BE2C (cell line): ENCODE measurements around the gene METTL13. TPM values are rescaled to one million over a fixed set of nuclear protein-coding genes. Genes with fewer than 3 reads are reported as not detected.

Experiments used
- DNase-seq: peaks from one replicate; pipeline ENCODE4 v3.0.0-alpha.2; 2020
- H3K27me3 ChIP-seq: fragments of 250-450 bp; sonication (Bioruptor Pico); 2 replicates; pipeline ENCODE4 v1.5.1; 2020; ENCODE audit warnings: mild to moderate bottlenecking
- H3K36me3 ChIP-seq: fragments of 250-450 bp; sonication (Bioruptor Pico); 2 replicates; pipeline ENCODE4 v1.5.1; 2020; ENCODE audit warnings: mild to moderate bottlenecking
- H3K4me1 ChIP-seq: fragments of 250-450 bp; sonication (Bioruptor Pico); 2 replicates; pipeline ENCODE4 v1.5.1; 2020
- H3K4me3 ChIP-seq: 2 replicates; pipeline ENCODE4 v1.5.1; 2011; ENCODE audit warnings: low read depth, low read length
- H3K9me3 ChIP-seq: fragments of 250-450 bp; sonication (Bioruptor Pico); 2 replicates; pipeline ENCODE4 v1.5.1; 2020
- polyA plus RNA-seq: library from polyadenylated mRNA; unstranded; fragments of >200 nt; gene quantifications from one replicate; pipeline ENCODE4 v1.2.1, GENCODE V29; 2012; ENCODE audit warnings: low read depth, missing spikeins; ENCODE audit not compliant: insufficient read length, insufficient read depth
- TF ChIP-seq, protein P1 (sequence below): IDR thresholded peaks from 2 replicates; pipeline ENCODE4 v1.5.1; 2012; ENCODE audit warnings: mild to moderate bottlenecking, low read depth, low read length

Gene METTL13, protein sequence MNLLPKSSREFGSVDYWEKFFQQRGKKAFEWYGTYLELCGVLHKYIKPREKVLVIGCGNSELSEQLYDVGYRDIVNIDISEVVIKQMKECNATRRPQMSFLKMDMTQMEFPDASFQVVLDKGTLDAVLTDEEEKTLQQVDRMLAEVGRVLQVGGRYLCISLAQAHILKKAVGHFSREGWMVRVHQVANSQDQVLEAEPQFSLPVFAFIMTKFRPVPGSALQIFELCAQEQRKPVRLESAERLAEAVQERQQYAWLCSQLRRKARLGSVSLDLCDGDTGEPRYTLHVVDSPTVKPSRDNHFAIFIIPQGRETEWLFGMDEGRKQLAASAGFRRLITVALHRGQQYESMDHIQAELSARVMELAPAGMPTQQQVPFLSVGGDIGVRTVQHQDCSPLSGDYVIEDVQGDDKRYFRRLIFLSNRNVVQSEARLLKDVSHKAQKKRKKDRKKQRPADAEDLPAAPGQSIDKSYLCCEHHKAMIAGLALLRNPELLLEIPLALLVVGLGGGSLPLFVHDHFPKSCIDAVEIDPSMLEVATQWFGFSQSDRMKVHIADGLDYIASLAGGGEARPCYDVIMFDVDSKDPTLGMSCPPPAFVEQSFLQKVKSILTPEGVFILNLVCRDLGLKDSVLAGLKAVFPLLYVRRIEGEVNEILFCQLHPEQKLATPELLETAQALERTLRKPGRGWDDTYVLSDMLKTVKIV
- 119 TPM for polyA plus RNA-seq

DNA sequence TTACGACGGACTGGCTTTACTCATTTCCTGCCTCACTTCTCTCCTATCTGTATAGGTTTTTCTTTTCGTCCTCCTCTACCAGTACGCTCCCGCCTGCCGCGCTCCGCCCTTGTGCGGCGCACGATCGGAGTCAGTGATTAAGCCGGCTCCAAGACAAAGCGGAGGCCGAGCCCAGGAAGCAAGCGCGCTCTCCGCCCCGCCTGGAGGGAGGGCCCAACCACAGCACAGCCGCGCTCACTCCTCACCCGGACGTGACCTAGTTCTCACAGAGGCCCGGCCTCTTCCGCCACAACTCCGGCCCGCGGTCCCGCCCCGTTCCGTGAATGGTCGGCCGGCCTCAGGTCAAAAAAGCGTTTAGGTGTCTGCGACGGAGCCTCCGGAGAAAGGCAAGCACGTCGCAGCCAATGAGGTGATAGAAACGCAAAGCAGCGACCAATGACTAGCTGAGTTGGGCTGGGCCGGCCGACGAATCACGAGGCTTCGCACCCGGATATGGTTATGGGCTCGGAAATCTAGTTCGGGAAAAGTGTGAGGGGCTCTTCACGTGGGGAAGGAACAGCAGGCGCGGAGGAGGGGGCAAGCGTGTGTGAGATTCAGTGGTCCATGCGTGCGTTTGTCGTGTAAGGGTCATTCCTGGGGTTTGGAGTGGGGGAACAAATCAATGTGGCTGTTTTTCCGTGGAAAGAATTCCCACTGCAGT lies at the start of gene METTL13:
TSS of gene METTL13 (plus strand) at position 485 of the 700 bp plus-strand sequence. CDS start 308 bp downstream, outside the sequence.
- peak; percentile 99 for DNase-seq
- TF ChIP-seq, protein P1, sequence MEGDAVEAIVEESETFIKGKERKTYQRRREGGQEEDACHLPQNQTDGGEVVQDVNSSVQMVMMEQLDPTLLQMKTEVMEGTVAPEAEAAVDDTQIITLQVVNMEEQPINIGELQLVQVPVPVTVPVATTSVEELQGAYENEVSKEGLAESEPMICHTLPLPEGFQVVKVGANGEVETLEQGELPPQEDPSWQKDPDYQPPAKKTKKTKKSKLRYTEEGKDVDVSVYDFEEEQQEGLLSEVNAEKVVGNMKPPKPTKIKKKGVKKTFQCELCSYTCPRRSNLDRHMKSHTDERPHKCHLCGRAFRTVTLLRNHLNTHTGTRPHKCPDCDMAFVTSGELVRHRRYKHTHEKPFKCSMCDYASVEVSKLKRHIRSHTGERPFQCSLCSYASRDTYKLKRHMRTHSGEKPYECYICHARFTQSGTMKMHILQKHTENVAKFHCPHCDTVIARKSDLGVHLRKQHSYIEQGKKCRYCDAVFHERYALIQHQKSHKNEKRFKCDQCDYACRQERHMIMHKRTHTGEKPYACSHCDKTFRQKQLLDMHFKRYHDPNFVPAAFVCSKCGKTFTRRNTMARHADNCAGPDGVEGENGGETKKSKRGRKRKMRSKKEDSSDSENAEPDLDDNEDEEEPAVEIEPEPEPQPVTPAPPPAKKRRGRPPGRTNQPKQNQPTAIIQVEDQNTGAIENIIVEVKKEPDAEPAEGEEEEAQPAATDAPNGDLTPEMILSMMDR, result no peak
- Histone ChIP-seq H3K9me3 (no peaks in the 10 kb centered on the region), H3K27me3 (no peaks in the 10 kb centered on the region), H3K36me3 (peaks cover 27% of the 10 kb centered on the region), H3K4me1 (no peaks in the 10 kb centered on the region), H3K4me3 (peak within 1 kb of the TSS; percentile 100)

DNA sequence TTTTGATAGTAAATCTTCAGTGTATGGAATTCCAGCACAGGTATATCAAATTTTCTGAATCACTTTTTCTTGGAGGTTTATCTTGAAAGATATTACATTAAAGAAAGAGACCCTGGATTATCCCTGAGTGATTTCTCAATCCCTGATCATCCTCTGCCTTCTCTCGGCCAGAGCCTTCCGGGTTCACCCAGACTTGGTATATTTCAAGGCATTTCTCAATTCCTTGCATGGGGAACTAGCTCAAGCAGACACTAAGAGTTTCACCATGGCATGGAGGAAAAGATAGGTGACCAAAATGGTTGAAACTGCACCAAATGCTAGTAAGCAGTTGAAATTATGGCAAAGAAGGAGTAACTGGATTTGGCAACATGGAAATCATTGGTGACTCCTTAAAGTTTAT lies 45.3 kb upstream of the METTL13 start:
- H3K4me1 ChIP-seq, result no peaks in the 10 kb centered on the region; the same call in 1 of the 2 replicates
- H3K27me3 ChIP-seq, result no peaks in the 10 kb centered on the region
- no peak for DNase-seq
- no peak overlapping the region for H3K4me3 ChIP-seq
- TF ChIP-seq, protein P1, result no peak
- H3K9me3 ChIP-seq, result no peaks in the 10 kb centered on the region
- H3K36me3 ChIP-seq, result peaks cover 7% of the 10 kb centered on the region; the same call in 1 of the 2 replicates

DNA sequence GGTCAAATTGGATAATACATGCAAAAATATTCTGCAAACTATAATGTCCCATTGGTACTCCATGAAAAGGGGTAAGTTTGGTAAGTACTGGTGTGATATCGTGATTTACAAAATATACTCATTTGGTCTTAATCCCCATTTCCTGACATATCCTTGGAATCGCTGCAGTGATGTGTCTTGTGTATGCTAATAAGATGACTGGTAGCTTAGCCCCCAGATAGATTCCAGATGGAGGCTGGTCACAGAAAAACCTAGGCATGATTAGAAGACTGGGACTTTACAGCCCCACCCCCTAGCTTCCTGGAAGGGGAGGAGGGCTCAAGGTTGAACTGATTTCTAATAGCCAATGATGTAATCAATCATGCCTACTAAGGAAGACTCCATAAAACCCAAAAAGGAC lies 42.5 kb upstream of the METTL13 start:
- Histone ChIP-seq H3K4me1 (no peaks in the 10 kb centered on the region), H3K9me3 (no peaks in the 10 kb centered on the region), H3K4me3 (no peak overlapping the region), H3K36me3 (peaks cover 7% of the 10 kb centered on the region; the same call in 1 of the 2 replicates), H3K27me3 (no peaks in the 10 kb centered on the region)
- TF ChIP-seq, protein P1, result no peak
- no peak for DNase-seq

DNA sequence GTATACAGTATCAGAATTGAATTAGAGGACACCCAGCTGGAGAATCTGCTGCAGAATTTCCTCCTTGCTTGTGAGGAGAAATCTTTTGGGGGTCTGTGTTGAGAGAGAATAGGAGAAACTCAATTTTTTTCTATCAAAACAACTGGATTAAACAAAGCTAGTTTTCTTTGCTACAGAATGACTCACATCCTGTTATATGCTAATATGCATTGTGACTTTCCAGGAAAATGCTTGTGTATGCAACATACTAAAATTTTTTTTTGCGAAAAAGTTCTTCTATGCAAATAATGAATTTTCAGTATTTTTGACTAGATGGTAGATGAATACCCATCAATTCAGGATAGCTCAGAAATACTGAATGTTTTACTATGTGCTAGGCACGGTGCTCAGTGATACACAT lies 41.8 kb upstream of the METTL13 start:
- Histone ChIP-seq H3K4me1 (no peaks in the 10 kb centered on the region), H3K9me3 (no peaks in the 10 kb centered on the region), H3K27me3 (no peaks in the 10 kb centered on the region), H3K4me3 (no peak overlapping the region), H3K36me3 (peaks cover 7% of the 10 kb centered on the region; the same call in 1 of the 2 replicates)
- TF ChIP-seq, protein P1, result no peak
- no peak for DNase-seq

DNA sequence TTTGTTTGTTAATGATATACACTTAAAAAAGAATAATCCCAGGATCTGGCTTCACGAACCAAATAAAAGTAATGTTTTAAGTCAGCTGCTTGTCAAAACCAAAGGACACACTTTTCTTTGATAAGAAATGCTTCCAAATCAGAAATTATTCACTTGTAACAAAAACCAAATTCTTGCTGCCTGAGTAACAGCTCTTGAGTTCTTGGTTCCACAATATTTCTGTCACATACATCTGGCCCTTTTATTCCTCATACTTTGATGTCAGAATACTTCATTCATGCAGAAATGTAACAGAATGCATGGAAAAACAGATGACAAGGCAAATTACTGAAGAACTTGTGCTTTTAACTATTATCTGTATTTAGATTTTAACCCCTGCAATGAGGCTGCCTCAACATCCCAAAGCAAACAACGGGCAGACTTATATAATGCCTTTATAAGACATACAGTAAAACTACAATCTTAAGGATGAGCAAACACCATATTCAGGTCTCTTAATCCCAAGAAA lies 41.0 kb upstream of the METTL13 start:
- no peak for DNase-seq
- Histone ChIP-seq H3K4me1 (no peaks in the 10 kb centered on the region), H3K27me3 (no peaks in the 10 kb centered on the region), H3K9me3 (no peaks in the 10 kb centered on the region), H3K36me3 (peaks cover 5% of the 10 kb centered on the region; the same call in 1 of the 2 replicates), H3K4me3 (peak overlapping the region; percentile 94)
- TF ChIP-seq, protein P1, result no peak
